ENCODE results near the gene MTA1.

The MTA1 gene

GRCh38 chr14:105419195-105420091 lies at the start of gene MTA1:
Gene MTA1 (plus strand): TSS chr14:105419827. CDS start chr14:105420036, 209 bp downstream.
- DNase-seq: peak; percentile 19

- DNase-seq: no peak
Measured at GRCh38 chr14:105374389-105374788, 45.2 kb upstream of the MTA1 start.

GRCh38 chr14:105375635-105376057 lies 44.0 kb upstream of the MTA1 start:
- no peak for DNase-seq

DNA sequence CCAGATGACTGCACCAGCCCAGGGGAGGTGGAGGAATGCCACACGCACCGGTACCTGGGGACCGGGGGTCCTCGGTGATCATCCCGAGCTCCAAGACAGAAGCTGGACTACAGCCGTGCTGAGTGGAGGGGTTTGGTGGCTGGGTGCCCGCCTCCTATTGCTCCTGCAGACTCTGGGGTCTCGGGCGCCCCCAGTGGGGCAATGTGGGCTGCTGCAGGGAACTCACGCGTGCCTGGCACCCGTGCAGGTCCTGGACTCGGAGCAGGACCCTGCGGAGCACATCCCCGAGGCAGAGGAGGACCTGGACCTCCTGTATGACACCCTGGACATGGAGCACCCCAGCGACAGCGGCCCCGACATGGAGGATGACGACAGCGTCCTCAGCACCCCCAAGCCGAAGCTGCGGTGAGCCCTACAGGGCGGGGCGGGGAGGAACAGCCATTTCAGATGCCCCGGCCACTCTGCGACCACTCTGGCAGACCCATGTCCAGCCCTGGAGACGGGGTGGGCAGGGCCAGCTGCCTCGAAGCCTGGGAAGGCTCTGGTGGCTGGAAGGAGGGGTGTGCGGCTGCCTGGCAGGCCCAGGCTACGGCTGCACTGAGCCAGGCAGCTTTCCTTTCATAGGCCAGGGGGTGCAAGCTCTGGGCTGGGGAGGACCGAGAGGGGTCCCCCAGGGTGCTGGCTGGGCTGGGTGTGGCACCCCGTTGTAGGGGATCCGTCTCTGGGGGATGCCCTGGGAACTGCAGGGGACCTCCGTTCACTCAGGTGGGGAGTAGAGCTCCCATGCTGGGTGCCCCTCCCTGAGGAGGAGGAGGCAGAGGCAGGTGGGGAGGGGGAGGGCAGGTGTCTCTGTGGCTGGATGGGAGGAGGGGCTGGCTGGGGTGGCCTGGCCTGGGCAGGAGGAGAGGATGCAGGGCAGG lies 42.8 kb upstream of the MTA1 start:
- DNase-seq: no peak

- no peak for DNase-seq
Measured at GRCh38 chr14:105377555-105378182, 42.0 kb upstream of the MTA1 start.

- no peak for DNase-seq
Measured at GRCh38 chr14:105378199-105378598, 41.4 kb upstream of the MTA1 start.

- DNase-seq: no peak
Measured at GRCh38 chr14:105378873-105379685, 40.5 kb upstream of the MTA1 start.

- no peak for DNase-seq
Measured at GRCh38 chr14:105379946-105380345, 39.7 kb upstream of the MTA1 start.

- DNase-seq: no peak
Measured at GRCh38 chr14:105380756-105381155, 38.9 kb upstream of the MTA1 start.

DNA sequence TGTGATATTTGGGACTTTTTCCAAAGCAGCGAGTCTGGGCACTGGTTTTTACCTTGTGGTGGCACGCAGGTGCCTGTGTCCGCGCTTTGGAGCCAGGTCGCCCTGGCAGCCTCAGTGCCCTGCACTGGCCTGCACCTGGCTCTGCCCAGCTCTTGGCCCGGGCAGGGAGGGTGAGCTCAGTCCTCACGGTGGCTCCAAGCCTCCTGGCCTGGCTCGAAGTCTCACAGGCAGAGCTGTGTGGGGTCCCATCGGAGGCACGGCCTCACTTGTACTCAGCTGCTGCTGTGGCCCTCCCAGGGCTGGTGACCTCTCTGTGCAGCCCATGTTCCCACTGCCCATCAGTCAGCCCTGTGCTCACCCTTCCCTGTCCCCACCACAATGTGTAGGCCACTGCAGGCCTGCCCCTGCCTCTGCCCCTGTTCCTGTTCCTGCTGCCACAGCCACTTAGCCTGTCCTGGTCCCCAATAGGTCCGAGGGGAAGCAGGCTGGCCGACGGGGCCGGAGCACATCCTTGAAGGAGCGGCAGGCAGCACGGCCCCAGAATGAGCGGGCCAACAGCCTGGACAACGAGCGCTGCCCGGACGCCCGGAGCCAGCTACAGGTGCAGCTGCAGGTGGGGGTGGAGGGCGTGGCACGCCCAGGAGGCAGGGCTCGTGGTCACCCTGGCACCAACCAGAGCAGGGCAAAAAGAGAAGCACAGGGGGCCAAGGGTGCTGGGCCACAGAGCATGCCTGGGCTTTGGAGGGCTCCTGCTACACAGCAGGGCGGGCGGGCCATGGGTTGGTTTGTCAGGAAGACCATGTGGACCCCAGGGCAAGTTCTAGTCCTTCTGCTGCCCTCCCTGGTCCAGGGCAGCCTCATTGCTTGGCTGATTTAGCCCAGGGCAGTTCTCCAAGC lies 37.9 kb upstream of the MTA1 start:
- DNase-seq: no peak

- DNase-seq: no peak
Measured at GRCh38 chr14:105382343-105383082, 37.1 kb upstream of the MTA1 start.

DNA sequence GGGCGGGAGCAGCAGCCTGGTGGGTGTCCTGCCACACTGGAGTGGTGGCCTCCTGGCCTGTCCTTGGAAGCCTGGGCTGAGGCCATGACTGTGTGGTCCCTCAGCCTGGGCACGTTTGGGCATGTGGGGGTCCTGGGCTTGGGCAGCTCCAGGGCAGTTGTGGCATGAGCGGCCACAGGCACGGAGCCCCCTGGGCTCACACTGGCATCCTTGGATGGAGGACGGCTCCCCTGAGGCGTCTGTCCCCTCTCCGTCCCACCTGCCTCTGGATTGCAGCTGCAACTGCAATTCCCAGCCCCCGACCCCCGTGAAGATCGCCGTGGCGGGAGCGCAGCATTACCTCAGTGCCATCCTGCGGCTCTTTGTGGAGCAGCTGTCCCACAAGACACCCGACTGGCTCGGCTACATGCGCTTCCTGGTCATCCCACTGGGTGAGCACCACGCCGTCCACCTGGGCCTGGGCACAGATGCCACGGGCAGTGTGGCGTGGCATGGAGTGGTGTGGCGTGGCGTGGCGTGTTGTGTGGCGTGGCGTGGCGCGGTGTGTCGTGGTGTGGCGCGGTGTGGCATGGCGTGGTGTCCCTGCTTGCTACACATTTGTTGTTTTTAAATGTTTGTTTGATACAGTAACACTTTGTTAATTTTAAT lies 36.4 kb upstream of the MTA1 start:
- no peak for DNase-seq

DNA sequence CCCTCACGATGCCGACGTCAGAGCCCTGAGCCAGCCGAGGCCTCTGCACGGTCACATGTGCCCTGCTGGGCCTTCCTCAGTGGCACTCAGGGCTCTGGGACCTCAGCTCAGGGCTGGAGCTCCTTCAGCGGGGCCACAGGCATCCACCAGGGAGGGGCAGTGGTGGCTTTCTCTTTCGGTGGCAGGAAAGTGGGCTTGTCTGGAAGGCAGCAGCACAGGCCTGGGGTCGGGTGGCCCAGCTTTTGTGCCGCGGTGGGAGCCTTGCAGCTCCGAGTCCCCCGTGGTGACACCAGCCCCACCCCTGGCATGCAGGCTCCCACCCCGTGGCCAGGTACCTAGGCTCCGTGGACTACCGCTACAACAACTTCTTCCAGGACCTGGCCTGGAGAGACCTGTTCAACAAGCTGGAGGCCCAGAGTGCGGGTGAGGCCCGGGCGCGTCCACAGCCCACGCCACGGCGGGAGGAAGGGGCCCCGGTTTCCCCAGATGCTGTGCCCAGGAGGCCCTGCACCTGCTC lies 35.5 kb upstream of the MTA1 start:
- no peak for DNase-seq

GRCh38 chr14:105384605-105385321 lies 34.9 kb upstream of the MTA1 start:
- no peak for DNase-seq

- no peak for DNase-seq
Measured at GRCh38 chr14:105385322-105385637, 34.3 kb upstream of the MTA1 start.

DNA sequence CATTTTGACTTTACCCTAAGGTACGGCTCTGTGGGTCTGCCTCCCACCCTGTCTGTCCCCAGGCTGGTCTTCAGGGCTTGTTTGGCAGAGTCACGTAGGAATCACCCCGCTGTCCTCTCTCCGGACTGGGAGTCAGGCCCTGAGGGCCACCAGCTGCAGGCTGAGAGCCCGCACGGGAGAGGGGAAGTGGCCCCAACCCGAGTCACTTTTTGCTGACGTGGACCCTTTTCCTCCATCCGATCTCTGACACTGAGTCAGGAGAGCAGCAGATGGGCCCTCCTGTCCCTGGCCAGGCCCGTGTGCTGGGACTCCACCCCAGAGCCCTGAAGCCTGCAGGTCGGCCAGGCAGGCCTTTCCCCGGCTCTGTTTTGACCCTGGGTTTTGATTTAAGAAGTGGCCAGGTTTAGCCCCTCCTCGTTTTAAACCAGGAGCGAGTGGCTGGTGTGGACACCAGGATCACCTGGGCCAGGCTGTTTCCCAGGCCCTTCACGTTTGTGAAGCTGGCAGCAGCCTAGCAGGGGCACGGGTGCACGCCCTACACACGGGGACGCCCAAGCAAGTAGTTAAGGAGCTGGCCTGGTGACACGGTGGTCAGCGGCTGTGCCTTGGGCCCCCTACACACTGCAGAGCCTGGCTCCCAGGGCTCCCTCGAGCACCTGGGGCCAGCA lies 33.8 kb upstream of the MTA1 start:
- DNase-seq: no peak

- DNase-seq: no peak
Measured at GRCh38 chr14:105386581-105387529, 32.8 kb upstream of the MTA1 start.

Data from activated effector memory CD4-positive, alpha-beta T cell treated with Interleukin-2 at 50 U/mL for 16 hours (primary cell).